Stimulated activated CD8-positive, alpha-beta memory T cell treated with anti-CD3 and anti-CD28 coated beads, Interleukin-4, amount 100 ng/mL, for 48 hours (primary cell): ENCODE measurements around the gene STX10.
A peak's percentile ranks its signal among the peaks of the same experiment; 100 is the strongest.

ENCODE experiments used
- DNase-seq: peaks from one replicate; pipeline ENCODE4 v3.0.0-alpha.2; 2020

The STX10 gene

DNA sequence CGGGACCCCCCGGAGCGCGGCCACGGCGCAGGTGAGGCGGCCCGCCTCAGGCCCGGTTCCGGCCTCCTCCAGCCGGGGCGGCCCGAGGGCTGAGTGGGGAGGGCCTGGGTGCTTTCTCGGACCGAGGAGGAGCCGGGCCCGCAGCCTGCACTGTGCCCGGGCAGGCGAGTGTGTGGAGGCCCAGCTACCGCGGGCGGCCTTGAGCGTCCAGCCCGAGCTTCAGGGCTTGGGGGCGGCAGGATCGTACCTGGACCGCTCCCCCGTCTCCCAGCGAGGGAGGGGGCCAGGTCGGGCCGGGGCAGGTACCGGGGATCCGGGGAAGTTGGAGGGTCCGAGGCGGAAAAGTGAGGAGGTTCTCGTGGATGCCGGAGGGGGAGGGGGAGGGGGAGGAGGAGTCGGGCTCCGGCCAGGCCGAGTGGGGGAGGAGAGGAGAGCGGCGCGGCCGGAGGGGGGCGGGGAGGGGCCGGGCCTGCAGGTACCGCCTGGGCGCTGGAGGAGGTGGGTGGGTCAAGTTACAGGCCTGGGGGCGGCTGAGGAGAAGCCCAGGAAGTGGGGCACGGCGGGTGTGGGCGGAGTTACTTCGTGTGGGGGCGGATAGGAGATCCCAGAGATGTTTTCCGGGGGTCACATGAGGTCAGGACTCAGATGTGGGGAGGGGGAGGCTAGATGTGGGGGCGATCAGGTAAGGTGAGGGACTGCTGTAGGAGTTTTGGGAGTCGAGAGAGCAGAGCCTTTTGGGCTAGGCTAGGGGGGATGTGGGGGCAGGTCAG, 31.6 kb downstream of the STX10 start:
- DNase-seq: peak; percentile 79

DNA sequence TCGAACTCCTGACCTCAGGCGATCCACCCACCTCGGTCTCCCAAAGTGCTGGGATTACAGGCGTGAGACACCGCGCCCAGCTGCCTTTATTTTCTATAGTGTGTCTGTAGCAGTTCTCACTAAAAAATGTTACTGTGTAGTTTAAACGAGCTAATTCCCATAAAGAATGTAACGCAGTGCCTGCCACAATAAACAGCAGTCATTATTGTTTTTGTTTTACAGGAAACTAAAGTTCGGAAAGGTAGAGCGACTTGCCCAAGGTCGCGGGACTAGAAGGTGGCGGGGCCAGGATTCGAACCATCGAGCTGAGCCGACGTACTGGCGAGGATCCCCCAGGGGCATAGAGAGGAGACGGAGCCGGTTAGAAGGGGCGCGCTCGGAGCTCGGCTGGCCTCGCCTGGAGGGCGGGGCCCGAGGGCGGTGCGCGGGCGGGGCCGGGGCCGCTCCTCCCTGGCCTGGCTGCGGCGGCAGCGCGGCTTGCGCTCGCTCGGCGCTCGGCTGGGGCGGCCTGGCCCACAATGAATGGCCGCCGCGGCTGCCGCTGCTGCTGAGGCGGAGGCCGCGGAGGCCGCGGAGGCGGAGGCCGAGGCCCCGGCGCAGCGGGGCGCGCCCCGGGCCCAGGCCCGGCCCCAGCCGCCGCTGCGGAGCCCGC, 32.3 kb downstream of the STX10 start, which contains the start of gene NACC1:
Gene NACC1, plus strand, starts transcription at position 493 of the 652 bp plus-strand sequence. CDS start 16,944 bp downstream, outside the sequence.
- DNase-seq: peak; percentile 92

DNA sequence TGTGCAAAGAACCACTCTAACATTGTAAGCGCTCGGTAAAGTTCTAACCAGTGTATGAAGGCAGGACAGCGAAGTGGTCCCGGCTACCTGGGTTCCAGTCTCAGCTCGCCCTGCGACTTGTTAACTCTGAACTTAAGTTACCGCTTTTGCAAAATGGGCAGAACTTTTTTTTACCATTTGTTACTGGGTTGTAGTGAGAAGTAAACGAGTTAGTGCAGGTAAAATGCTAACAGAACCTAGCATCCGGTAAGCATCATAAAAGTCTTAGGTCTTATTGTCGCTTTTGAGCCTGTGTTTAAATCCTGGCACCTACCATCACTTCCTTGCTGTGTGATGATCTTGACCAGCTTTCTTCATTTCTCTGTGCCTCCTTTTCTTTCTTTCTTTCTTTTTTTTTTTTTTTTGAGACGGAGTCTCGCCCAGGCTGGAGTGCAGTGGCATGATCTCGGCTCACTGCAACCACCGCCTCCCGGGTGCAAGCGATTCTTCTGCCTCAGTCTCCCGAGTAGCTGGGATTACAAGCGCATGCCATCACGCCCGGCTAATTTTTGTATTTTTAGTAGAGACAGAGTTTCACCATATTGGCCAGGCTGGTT, 32.9 kb downstream of the STX10 start:
- no peak for DNase-seq

DNA sequence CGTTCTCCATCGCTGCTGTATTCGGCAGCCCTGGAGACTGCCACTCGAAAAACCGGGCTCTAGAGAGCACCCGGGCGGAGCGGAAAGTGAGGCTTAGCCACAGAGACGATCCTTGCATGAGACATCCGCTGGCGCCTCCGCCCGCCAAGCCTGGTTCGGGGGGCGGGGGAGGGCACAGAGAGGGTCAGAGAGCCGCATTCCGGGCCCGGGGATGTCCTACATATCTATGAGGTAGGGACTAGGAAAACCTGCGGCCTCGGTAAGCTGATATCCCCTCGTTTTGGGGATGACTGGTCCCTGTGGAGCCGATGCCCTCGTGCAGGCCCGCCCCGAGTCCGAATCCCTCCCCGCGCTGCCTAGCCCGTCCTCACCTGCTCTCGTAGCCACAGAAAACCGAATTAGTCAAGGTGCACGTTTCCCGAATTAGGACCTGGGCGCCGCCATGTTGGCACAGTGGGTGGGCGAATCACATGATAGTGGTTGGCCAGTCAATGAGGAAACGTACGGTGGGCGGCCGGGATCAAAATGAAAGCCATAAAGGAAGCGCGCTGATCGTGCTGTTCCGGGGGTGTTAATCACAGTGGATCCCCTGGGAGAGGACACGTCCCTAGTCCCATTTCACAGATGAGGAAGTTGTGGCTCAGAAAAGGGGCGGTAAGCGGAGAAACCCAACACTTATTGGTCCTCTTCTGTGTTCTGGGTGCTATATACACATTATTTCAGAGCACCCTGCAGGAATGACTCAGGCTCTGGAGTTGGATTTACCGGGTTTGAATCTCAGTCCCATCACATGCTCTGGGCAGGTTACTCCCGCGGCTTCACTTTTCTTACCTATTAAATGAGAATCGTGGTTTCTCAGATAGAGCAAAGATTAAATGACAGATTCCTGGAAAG, 33.6 kb downstream of the STX10 start, which contains the start of gene TRMT1:
Gene TRMT1, minus strand, starts transcription at position 459 of the 894 bp plus-strand sequence. Its CDS starts 341 bp downstream, at position 118.
- peak; percentile 95 for DNase-seq

DNA sequence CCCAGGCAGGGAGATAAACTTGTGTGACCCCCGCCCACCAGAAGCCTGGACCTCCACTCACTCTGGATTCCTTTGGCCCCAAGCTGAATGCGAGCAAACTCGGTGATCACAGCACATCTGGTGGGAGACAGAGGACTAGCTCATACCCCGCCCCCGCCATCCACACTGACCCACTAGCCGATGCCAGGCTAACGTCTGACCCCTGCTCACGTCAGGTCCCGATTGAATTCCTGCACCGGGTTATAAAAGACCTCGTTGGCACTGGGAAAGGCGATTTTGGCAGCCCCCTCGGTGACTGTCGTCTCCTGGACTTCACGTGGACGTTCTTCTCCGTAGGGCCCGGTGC, 34.3 kb downstream of the STX10 start:
- no peak for DNase-seq

DNA sequence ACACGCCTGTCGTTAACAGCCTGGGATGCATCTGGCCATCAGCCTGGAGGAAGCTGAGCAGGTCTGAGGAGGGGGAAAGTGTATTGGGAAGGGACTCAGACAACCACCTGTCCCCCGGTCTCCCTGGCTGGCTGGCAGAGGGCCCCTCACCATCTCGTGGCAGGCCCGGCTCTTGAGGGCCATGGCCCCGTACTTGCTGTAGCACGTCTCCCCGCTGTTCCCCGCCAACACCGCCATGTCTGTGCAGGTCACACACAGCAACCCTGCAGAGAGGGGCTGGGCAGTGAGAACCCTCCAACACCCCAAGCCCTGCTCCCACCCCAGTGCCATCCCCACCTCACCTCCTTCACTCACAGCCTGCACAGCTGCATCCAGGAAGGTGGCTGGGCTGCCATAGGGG, 37.6 kb downstream of the STX10 start:
- no peak for DNase-seq

DNA sequence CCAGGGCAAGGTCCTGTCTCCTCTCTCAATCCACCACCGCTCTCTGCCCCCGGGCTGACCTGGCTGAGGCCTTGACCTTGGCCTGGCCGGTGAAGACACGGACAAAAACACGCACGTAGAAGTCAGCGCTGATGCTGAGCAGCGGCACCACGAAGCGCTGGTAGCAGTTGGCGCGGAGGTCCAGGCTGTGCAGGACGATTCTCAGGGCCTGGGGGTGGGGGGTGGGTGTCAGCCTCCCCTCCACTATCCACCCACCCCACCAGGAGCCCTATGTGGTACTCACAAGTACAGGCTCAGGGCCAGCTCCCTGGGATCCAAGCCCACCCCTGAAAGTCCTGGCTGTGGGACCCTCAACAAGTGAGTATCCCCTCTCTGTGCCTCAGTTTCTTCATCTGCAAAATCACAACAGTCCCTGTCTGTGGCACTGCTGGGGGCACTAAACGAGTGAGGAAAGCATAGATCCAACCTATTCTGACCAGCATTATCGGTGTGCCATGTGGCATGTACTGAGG, 40.0 kb downstream of the STX10 start:
- DNase-seq: no peak

DNA sequence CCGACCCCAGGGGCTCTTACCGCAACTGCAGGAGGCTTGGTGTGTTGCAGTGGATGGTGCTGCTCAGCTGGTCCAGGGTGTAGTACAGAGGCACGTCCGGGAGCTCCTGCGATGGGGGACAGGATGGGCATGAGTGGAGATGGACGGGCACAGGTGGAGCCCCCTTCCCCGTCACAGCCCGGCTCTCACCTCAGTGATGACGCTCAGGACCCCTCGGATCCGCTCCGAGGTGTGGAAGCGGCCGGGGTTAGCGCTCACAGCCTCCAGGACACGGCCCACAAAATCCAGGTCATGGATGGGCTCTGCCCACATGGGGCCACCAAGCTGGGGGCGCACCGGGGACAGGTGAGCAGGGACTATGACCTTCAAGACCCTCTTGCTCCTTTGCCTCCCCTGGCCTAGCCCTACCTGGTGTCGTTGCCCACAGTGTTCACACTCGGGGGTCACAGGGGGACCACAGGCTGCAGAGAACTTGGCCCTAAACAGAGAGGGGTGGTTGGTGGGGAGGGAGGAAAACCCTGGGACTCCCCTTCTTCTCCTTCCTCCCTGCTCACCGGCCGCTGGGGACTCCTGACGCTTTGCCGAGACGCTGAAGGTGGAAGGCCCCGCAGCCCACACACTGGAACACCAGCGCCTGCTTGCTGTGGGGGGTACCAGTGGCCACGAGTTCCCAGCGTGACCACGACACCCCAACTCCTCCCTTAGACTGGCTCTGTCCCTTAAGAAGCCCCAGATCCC, 40.6 kb downstream of the STX10 start:
- no peak for DNase-seq

DNA sequence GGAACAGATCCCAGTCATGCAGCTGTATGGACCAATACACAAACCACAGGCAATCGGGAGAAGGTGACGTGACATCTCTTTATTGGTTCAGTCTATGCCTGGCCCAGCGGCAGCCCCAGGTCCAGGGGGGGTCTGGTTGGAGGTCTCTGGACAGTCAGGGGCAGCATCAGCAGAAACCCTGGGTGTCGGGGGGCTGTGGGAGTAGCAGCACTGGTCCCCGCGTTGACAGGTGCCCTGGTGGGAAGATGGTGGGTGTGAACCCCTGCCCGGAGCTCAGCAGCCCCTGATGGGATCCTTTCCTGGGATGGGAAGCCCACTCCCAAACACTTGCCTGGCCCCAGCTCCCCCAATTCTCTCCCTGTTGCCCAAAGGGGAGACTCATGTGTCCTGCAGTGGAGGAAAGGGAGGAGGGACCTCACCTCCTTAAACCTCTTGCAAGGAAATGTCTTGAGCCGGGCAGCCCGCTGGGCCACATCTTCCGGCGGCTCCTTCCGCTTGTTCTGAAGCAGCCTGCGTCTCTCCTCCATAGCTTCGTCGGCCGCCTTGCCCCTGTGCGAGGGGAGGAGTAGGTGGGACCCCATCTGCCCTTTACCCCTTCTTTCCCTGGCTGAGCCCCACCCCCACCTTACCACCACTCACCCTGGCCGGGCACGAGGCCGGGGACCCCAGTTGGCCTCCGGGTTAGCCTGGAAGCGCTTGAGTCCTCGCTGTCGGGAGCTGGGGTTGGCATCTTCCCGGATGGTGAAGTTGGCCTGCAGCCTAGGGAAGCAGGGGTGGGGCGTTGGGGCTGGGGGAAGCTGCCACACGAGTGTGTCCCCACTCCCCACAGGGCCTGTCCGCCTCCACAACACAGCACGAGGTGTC, 45.1 kb downstream of the STX10 start:
- DNase-seq: peak; percentile 51

DNA sequence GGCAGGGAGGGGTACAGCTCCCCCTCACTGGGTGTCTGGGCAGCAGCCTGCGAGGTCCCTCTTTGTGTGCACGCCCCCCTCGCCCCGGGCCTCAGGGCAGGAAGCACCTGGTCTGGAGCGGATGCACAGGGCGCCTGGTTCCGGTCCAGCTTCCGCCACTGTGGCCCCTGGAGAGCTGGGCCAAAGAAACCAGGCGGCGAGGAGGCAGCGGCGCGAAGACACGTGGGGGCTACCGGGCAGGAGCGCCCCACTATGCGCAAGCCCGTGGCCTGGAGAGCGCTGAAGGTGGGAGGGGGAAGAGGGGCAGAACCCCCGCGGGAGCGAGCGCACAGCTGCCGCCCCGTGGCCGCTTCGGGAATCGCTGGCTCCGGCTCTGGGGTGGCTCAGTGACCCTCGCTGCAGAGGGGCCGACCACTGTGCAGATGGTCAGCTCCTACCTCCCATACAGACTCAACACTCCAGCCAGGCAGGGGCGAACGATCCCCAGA, 45.8 kb downstream of the STX10 start:
- peak; percentile 86 for DNase-seq

DNA sequence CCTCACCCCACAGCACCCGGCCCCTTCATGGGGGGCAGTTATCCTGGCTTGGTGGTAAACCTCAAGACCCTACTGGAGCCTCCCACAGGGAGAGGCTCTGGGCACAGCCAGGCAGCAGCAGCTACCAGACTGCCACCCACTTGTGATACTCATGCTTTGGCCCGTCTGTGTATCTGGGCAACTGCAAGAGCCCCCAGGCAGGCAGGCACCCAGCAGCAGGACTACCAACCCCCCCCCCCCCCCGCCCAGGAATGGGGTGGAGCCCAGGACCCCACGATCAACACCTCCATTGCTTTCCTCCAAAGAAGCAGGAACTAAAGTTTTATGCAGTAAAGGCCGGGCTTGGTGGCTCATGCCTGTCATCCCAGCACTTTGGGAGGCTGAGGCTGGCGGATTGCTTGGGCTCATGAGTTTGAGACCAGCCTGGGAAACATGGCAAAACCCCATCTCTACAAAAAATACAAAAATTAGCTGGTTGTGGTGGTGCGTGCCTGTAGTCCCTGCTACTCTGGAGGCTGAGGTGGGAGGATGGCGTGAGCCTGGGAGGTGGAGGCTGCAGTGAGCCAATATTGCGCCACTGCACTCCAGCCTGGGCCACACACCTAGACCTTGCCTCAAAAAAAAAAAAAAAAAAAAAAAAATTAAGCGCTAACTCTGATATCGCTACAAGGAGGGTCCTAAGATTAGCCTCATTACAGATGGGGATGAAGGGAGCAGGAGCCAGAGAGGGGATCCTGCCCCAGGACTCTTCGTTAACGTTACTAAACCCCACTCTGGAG, 46.4 kb downstream of the STX10 start:
- no peak for DNase-seq

DNA sequence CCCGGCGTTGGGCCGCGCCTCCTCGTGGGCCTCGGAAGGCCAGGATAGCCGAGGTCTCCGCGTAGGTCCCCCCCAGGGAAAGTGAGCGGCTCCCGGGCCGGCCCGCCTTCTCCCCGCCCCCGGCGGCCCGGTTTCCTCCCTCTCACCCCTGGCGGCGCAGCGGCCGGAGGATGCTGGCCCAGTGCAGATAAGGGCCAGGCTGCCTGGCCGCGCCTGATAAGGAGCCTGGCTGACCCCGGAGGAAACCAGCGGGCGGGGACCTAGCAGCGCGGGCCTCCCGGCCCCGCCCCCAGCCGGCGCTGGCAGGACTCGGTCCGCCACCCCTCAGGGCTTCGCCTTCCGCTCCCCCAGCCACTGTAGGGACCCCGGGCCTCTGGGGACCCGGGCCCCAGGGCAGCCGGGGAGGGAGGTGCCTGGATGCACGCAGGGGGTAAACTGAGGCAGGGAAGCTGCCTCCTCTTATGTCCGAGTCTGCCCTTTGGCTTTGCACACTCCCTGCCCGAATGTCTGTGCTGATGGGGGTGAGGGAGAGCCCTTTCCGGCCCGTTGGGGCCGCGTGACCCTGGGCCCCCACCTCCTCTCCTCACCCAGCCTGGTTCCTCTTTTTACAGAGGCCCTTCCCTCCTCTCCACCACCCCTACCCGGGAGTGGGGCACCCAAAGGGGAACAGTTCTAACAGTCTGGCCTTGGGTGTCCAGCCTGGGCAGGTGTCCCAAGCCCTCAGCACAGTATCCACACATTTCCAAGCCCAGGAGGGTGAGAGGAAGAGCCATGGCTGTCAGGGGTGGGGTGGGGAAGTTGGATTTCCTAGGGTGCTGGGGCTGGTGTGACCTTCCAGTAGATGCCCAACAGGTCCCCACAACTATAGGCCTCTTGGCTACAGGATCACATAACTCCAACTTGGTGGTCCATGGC, 47.3 kb downstream of the STX10 start, which contains the start of gene LYL1:
Gene LYL1, minus strand, starts transcription at position 193 of the 915 bp plus-strand sequence. CDS start 1,687 bp downstream, outside the sequence.
- peak; percentile 60 for DNase-seq

DNA sequence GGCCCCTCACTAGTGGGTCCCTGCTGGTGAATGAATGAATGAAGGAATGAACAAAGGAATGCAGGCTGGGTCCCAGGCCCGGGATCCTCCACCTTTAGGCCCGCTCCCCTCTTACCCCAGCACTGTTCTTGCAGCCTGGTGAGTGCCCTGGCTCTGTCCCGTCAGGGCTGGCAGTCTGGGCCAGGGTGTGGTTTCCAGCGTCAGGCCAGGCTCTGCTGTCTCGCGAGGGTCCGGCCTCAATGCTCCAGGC, 47.8 kb downstream of the STX10 start:
- DNase-seq: no peak

DNA sequence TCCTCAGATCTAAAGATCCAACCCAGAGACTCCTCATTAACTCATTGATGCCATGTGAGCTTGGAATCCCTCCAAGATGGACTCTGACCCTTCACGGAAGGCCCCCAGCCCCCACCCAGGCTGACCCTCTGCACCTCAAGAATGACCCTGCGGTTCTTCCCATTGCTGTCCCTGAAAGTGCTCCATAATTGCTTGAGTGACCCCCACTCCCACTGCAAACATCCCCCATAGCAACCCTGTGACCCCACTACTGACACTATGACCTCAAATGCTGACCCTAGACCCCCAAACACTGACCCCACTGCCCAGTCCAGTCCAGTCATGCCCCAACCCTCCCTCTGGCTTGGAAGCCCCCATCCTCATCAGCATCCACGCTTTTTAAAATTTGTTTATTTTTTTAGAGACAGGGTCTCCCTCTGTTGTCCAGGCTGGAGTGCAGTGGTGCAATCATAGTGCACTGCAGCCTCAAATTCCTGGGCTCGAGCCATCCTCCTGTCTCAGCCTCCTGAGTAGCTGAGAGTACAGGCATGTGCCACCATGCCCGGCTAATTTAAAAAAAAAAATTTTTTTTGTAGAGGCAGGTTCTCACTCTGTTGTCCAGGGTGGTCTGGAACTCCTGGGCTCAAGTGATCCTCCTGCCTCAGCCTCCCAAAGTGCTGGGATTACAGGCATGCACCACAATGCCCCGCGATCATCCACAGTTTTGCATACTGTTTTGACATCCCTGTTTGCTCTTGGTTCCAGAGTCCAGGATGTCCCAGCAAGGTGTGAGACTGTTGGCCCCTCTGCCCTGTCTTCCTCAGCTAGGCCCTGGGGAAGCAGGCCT, 48.4 kb downstream of the STX10 start:
- DNase-seq: no peak

DNA sequence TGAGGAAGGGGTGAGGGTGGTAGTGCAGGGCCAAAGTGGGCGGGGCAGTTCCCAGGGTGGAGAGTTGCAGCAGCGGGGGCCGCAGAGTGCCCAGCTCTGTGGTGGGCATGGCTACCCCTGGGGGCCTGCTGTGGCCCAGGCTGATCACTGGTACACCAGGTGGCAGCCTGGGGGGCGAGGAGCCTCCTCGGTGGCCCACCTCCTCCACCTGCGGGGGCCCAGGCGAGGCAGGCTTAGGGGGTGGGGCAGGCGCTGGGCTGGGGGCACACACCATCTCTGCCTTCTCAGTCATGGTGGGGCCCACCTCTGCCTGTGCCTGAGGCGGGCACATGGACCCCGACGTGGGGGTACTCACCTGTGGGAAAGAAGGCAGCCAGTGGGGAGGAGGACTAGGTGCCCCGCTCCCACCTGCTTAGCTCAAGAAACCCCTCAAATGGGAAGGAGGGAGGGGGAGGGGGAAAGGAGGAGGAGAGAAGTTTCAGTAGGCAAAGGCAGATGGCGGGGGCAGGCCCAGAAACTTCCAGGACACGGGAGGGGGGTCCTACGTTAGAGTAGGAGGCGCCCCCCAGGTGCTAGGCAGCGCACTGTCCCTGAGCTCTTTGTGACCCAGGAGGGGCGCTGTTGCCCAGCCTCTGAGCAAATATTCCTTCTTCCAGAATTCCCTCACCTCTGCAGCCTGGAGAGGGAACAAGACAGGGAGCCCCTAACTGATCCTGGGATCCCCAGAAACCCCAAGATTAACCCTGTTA, 49.2 kb downstream of the STX10 start:
- DNase-seq: no peak

DNA sequence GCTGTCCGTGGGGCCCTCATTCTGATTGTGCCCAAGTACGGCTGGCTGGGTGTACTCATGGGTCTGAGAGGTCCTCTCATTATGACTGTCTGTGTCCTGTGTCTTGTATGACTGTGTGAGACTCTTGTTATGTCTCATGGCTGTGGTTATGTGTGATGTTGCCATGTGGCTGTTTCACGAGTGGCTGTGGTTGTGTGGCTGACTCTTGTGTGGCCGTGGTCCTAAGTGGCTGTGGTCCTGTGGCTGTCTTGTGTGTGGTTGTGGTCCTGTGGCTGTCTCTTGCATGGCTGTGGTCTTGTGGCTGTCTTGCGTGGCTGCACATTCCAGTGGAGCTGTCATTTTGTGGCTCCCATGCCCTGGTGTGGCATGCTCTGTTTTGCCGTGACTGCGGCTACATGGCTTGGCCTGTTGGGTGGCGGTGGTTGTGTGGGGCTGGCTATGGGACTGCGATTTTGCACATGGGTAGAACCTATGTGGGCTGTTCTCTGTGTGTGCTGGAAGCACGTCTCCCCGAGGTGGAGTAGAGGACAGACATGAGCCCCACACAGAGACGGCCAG, 50.1 kb downstream of the STX10 start:
- peak; percentile 87 for DNase-seq
